NCI-H2196 treated with DMSO at 0.1 percent for 48 hours (cell line): ENCODE measurements around the gene PIK3C3.
"Not testable (repeated sequence)": the region's sequence is repeated elsewhere in the genome, so short reads cannot be mapped to it uniquely, and the experiment has no call there.

ENCODE experiments used
- DNase-seq: peaks from one replicate; lab custom pipeline; 2025; ENCODE audit not compliant: unreplicated experiment; lab: John Stamatoyannopoulos, UW

PIK3C3 gene

GRCh38 chr18:41965634-41966255 is 10.7 kb downstream of the PIK3C3 start:
- no peak for DNase-seq

- no peak for DNase-seq
Measured at GRCh38 chr18:41966943-41967342, 11.9 kb downstream of the PIK3C3 start.

GRCh38 chr18:41967680-41968079 is 12.6 kb downstream of the PIK3C3 start:
- no peak for DNase-seq

- no peak for DNase-seq
Measured at GRCh38 chr18:41969881-41970280, 14.8 kb downstream of the PIK3C3 start.

GRCh38 chr18:41972067-41972925 is 17.3 kb downstream of the PIK3C3 start:
- no peak for DNase-seq

GRCh38 chr18:41973983-41974382 is 18.9 kb downstream of the PIK3C3 start:
- DNase-seq = no peak

GRCh38 chr18:41974796-41975201 is 19.8 kb downstream of the PIK3C3 start:
- DNase-seq = no peak

GRCh38 chr18:41975284-41975683 is 20.2 kb downstream of the PIK3C3 start:
- DNase-seq = no peak

GRCh38 chr18:41977233-41977632 is 22.2 kb downstream of the PIK3C3 start:
- no peak for DNase-seq

GRCh38 chr18:41982942-41983660 is 28.1 kb downstream of the PIK3C3 start:
- no peak for DNase-seq

GRCh38 chr18:41985914-41986313 is 30.9 kb downstream of the PIK3C3 start:
- DNase-seq = no peak

GRCh38 chr18:41989508-41989907 is 34.5 kb downstream of the PIK3C3 start:
- DNase-seq = no peak

- no peak for DNase-seq
Measured at GRCh38 chr18:41992066-41992465, 37.0 kb downstream of the PIK3C3 start.

GRCh38 chr18:41992703-41993102 is 37.7 kb downstream of the PIK3C3 start:
- DNase-seq = no peak

GRCh38 chr18:41993151-41993550 is 38.1 kb downstream of the PIK3C3 start:
- no peak for DNase-seq

- no peak for DNase-seq
Measured at GRCh38 chr18:41996020-41996419, 41.0 kb downstream of the PIK3C3 start.

- DNase-seq = no peak
Measured at GRCh38 chr18:41999751-42000150, 44.7 kb downstream of the PIK3C3 start.

GRCh38 chr18:42001801-42002200 is 46.8 kb downstream of the PIK3C3 start:
- no peak for DNase-seq

GRCh38 chr18:42004653-42005052 is 49.6 kb downstream of the PIK3C3 start:
- no peak for DNase-seq

GRCh38 chr18:42005782-42006181 is 50.7 kb downstream of the PIK3C3 start:
- DNase-seq = no peak

GRCh38 chr18:42009457-42009856 is 54.4 kb downstream of the PIK3C3 start:
- DNase-seq = not testable (repeated sequence)

- no peak for DNase-seq
Measured at GRCh38 chr18:42011053-42011452, 56.0 kb downstream of the PIK3C3 start.
